A172 (cell line): ENCODE data around the gene KCNE5. TPM values are rescaled to one million over a fixed set of nuclear protein-coding genes. Genes with fewer than 3 reads are reported as not detected.
"Not testable (repeated sequence)": the region's sequence is repeated elsewhere in the genome, so short reads cannot be mapped to it uniquely, and the experiment has no call there.

Source experiments
- DNase-seq: peaks from one replicate; pipeline ENCODE4 v3.0.0-alpha.2; 2015; ENCODE audit warnings: low spot score
- total RNA-seq: library from RNA; depleted of rRNA; stranded (reverse); fragments of >200 nt; shearing (Covaris generic); gene quantifications from 2 replicates; pipeline ENCODE4 v1.2.3, GENCODE V29; 2014; rRNA removed

KCNE5 gene
- total RNA-seq, 1 experiment from 2014 or later: not detected

GRCh38 chrX:109614951-109615350 is 10.0 kb downstream of the KCNE5 start:
- DNase-seq: no peak

GRCh38 chrX:109601486-109601885 is 23.5 kb downstream of the KCNE5 start:
- no peak for DNase-seq

GRCh38 chrX:109600237-109600651 is 24.7 kb downstream of the KCNE5 start:
- DNase-seq: no peak

DNA sequence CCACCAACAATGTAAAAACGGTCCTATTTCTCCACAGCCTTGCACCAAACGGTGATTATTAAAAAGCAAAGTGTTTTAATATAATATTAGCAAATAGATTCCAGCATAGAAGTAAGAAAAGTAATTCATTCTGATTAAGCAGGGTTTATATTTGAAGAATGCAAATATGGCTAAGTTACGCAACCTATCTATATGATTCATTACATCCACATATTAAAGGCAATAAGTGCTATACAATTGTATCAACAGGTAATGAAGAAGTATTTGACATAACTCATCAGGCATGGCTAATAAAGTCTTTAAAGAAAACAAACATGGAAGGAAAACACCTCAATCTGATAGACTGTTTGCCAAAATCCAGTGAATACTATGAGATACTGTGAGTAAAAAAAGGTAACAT is 29.0 kb downstream of the KCNE5 start:
- DNase-seq: no peak

DNA sequence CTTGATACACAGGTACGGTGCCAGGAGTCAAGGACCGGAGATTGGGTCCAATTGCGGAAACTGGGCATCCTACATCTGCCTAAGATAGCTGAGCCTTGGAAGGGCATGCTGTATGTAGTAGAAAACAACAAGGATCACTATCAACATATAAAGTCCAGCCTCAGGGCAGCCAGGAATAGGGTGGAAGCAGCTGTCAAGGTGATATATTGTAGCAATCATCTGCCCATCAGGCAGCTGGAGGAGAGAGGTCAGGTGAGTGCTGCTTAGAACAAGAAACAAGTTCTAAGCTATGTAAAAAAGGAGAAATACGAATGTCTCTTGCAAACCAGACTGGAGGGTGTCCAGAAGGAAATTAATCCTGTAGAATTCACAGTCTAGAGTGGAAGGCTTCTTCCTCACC is 34.8 kb downstream of the KCNE5 start:
- DNase-seq: no peak

- DNase-seq: no peak
Observed at GRCh38 chrX:109585488-109585887, 39.5 kb downstream of the KCNE5 start.

GRCh38 chrX:109578916-109579315 is 46.1 kb downstream of the KCNE5 start:
- no peak for DNase-seq

- no peak for DNase-seq
Observed at GRCh38 chrX:109577055-109577454, 47.9 kb downstream of the KCNE5 start.

- not testable (repeated sequence) for DNase-seq
Observed at GRCh38 chrX:109576083-109576482, 48.9 kb downstream of the KCNE5 start.

Other genes starting within 250 kb of the KCNE5 start
- not detected in 2 replicates for gene GUCY2F, start 143.1 kb downstream of the KCNE5 start, total RNA-seq
- 58.1 and 65.9 TPM in 2 replicates for gene NXT2, start 88.3 kb downstream of the KCNE5 start, total RNA-seq
- gene ACSL4, start 108.1 kb upstream of the KCNE5 start, total RNA-seq: 33.8 and 46.3 TPM in 2 replicates